ENCODE results near the gene SUMO3.

DNA sequence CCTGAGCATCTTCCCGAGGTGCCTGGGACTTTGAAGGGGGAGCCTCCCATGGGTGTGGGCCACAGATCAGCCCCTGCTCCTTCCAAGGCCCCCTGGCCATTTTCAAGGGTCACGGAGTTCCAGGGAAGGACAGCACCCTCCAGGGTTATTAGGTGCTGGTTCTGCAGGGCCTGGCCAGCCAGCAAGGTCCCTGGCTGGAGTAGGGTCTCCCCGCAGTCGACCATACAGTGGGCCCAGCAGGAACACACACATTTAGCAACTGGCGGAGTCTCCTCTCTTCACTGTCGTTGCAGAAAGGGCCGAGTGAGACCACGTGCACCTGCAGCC is 17.7 kb upstream of the SUMO3 start:
- TF ChIP-seq, protein P1, sequence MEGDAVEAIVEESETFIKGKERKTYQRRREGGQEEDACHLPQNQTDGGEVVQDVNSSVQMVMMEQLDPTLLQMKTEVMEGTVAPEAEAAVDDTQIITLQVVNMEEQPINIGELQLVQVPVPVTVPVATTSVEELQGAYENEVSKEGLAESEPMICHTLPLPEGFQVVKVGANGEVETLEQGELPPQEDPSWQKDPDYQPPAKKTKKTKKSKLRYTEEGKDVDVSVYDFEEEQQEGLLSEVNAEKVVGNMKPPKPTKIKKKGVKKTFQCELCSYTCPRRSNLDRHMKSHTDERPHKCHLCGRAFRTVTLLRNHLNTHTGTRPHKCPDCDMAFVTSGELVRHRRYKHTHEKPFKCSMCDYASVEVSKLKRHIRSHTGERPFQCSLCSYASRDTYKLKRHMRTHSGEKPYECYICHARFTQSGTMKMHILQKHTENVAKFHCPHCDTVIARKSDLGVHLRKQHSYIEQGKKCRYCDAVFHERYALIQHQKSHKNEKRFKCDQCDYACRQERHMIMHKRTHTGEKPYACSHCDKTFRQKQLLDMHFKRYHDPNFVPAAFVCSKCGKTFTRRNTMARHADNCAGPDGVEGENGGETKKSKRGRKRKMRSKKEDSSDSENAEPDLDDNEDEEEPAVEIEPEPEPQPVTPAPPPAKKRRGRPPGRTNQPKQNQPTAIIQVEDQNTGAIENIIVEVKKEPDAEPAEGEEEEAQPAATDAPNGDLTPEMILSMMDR (IDR thresholded peaks at IDR 0.05), result no peak
- no peak for TF ChIP-seq POLR2A (IDR thresholded peaks at IDR 0.05)
- no peak for TF ChIP-seq EP300 (IDR thresholded peaks at IDR 0.05)
